Esophagus muscularis mucosa (tissue), 3 donors: ENCODE measurements around the gene TRABD2B.

ENCODE experiments used
- POLR2A ChIP-seq: fragments of 450-650 bp; IDR thresholded peaks from one replicate; pipeline ENCODE4 v1.6.1; 2017; ENCODE audit warnings: antibody characterized with exemption, moderate library complexity, mild to moderate bottlenecking, low read depth
- POLR2AphosphoS5 ChIP-seq, 2 donors: sonication (generic); formaldehyde crosslinking; IDR thresholded peaks; one replicate each; pipeline ENCODE4 v1.6.1; 2017; ENCODE audit warnings: antibody characterized with exemption in 2 of 2
- TF ChIP-seq, protein P1 (sequence below), 3 experiments: fragments of 200-600 bp in 2 of 3; fragments of 450-650 bp in 1 of 3; sonication (generic) in 2 of 3; IDR thresholded peaks; one replicate each; pipeline ENCODE4 v1.5.1; 2017 to 2019; ENCODE audit warnings: antibody characterized with exemption in 3 of 3, mild to moderate bottlenecking in 2 of 3, moderate library complexity in 1 of 3

DNA sequence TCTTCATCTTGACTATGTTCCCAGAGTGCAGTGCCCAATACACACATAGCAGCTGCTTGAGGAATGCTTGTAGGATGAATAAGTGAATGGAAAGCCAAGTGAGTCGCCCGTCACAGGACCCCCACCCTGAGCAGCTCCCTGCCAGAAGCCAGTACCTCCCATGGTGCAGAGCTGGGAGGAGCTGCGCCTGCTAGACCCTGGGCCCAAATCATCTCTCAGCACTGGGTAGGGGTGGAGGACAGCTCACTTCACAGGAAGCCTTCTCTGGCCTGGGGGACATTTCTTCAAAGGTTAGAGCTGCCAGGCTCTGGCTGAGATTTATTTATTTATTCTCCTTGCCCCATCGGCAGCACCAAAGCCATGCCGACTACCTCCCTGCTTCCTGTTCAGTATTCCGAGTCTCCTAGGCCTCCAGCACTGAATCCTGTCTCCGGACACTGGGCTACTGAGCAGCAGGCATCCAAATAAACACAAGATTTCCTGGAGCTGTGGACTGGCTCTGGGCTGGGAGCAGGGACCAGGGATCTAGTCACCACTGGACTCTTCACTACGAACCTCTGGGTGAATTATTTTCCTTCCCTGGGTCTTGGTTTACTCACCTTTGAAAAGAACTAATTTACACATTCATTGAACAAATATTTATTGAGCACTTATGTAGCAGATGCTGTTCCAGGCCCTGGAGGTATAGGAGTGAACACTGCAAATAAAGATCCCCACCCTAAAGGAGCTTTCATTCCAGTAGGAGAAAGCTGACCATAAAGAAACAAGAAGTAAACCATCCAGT, 187.7 kb downstream of the TRABD2B start:
- no peak for TF ChIP-seq POLR2AphosphoS5 (IDR thresholded peaks at IDR 0.05)
- no peak for TF ChIP-seq POLR2A
- TF ChIP-seq, protein P1, sequence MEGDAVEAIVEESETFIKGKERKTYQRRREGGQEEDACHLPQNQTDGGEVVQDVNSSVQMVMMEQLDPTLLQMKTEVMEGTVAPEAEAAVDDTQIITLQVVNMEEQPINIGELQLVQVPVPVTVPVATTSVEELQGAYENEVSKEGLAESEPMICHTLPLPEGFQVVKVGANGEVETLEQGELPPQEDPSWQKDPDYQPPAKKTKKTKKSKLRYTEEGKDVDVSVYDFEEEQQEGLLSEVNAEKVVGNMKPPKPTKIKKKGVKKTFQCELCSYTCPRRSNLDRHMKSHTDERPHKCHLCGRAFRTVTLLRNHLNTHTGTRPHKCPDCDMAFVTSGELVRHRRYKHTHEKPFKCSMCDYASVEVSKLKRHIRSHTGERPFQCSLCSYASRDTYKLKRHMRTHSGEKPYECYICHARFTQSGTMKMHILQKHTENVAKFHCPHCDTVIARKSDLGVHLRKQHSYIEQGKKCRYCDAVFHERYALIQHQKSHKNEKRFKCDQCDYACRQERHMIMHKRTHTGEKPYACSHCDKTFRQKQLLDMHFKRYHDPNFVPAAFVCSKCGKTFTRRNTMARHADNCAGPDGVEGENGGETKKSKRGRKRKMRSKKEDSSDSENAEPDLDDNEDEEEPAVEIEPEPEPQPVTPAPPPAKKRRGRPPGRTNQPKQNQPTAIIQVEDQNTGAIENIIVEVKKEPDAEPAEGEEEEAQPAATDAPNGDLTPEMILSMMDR (IDR thresholded peaks at IDR 0.05): no peak
